SH-SY5Y (cell line): Measurements from ENCODE around the gene CEP85L.

ENCODE experiments used
- GATA2 ChIP-seq: IDR thresholded peaks from 2 replicates; pipeline ENCODE4 v1.6.1; 2011; ENCODE audit warnings: mild to moderate bottlenecking, low read depth, low read length
- GATA3 ChIP-seq: IDR thresholded peaks from 2 replicates; pipeline ENCODE4 v1.6.1; 2011; ENCODE audit warnings: low read depth, mild to moderate bottlenecking, low read length, moderate library complexity

DNA sequence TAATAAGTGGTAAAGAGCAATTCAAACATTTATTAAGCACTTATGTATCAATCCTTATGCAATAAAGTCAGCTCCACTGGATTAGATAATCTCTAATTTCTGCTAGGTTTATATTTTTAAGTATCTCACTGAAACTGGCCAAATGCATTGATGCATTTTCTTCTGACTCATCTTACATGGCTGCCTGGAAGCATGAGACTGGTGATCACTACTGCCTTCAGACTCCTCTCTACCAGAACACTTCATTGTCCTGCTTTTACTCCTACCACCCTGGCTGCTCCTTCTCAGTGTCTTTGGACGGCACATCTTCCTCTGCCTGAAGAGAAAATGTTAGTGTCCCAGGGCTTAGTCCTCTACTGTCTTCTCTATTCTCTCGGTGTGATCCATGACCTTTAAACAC is 7.4 kb downstream of the CEP85L start:
- TF ChIP-seq GATA2 (no peak), GATA3 (no peak)
